H9 (cell line): ENCODE data around the gene LGALS4. TPM values are rescaled to one million over a fixed set of nuclear protein-coding genes. Genes with fewer than 3 reads are reported as not detected.
A peak's percentile ranks its signal among the peaks of the same experiment; 100 is the strongest.

Experiments used
- DNase-seq: peaks from one replicate; pipeline ENCODE4 v3.0.0-alpha.2; 2017
- H2AFZ ChIP-seq: one replicate; pipeline ENCODE4 v1.6.1; 2013; ENCODE audit warnings: mild to moderate bottlenecking, low read length, control low read depth, moderate library complexity
- H2AK5ac ChIP-seq: 2 replicates; pipeline ENCODE4 v1.6.1; 2013; ENCODE audit warnings: low read length, control low read depth, mixed read lengths; ENCODE audit not compliant: insufficient read length
- H2BK120ac ChIP-seq: one replicate; pipeline ENCODE4 v1.6.1; 2013; ENCODE audit warnings: low read depth, mild to moderate bottlenecking, low read length, control low read depth, inconsistent platforms; ENCODE audit not compliant: poor library complexity, severe bottlenecking
- H2BK12ac ChIP-seq: 2 replicates; pipeline ENCODE4 v1.6.1; 2013; ENCODE audit warnings: low read length, control low read depth, mixed read lengths, low read depth; ENCODE audit not compliant: insufficient read length
- H2BK15ac ChIP-seq: 2 replicates; pipeline ENCODE4 v1.6.1; 2013; ENCODE audit warnings: low read depth, low read length, control low read depth
- H2BK20ac ChIP-seq: one replicate; pipeline ENCODE4 v1.6.1; 2013; ENCODE audit warnings: low read depth, mild to moderate bottlenecking, low read length, control low read depth, inconsistent platforms; ENCODE audit not compliant: poor library complexity, severe bottlenecking
- H2BK5ac ChIP-seq: 2 replicates; pipeline ENCODE4 v1.6.1; 2013; ENCODE audit warnings: low read length, control low read depth, mixed read lengths; ENCODE audit not compliant: insufficient read length
- H3K14ac ChIP-seq: 2 replicates; pipeline ENCODE4 v1.6.1; 2013; ENCODE audit warnings: low read length, control low read depth; ENCODE audit not compliant: insufficient read depth
- H3K18ac ChIP-seq: 2 replicates; pipeline ENCODE4 v1.6.1; 2013; ENCODE audit warnings: low read depth, mild to moderate bottlenecking, mixed read lengths, low read length, control low read depth; ENCODE audit not compliant: insufficient read length
- H3K23ac ChIP-seq: 2 replicates; pipeline ENCODE4 v1.6.1; 2013; ENCODE audit warnings: low read length, control low read depth, mixed read lengths, low read depth; ENCODE audit not compliant: insufficient read length
- H3K23me2 ChIP-seq: 2 replicates; pipeline ENCODE4 v1.6.1; 2013; ENCODE audit warnings: low read depth, mild to moderate bottlenecking, mixed read lengths, low read length, control low read depth; ENCODE audit not compliant: insufficient read length, poor library complexity, severe bottlenecking
- H3K27ac ChIP-seq: 2 replicates; pipeline ENCODE4 v1.5.1; 2013; ENCODE audit warnings: low read length, control low read depth, mixed read lengths, low read depth; ENCODE audit not compliant: insufficient read length
- H3K27me3 ChIP-seq: 2 replicates; pipeline ENCODE4 v1.6.1; 2013; ENCODE audit warnings: low read length, control low read depth, inconsistent platforms; ENCODE audit not compliant: insufficient read depth
- H3K4ac ChIP-seq: 2 replicates; pipeline ENCODE4 v1.6.1; 2013; ENCODE audit warnings: low read depth, mild to moderate bottlenecking, control low read depth, inconsistent platforms, low read length, moderate library complexity
- H3K4me1 ChIP-seq: 2 replicates; pipeline ENCODE4 v1.6.1; 2013; ENCODE audit warnings: low read length, control low read depth, inconsistent platforms; ENCODE audit not compliant: insufficient read depth
- H3K4me2 ChIP-seq: 2 replicates; pipeline ENCODE4 v1.6.1; 2013; ENCODE audit warnings: low read length, control low read depth, mixed read lengths; ENCODE audit not compliant: insufficient read length, insufficient read depth
- H3K56ac ChIP-seq: 2 replicates; pipeline ENCODE4 v1.6.1; 2013; ENCODE audit warnings: low read depth, mild to moderate bottlenecking, mixed read lengths, low read length, control low read depth; ENCODE audit not compliant: insufficient read length
- H3K79me1 ChIP-seq: 2 replicates; pipeline ENCODE4 v1.6.1; 2013; ENCODE audit warnings: low read depth, mild to moderate bottlenecking, moderate library complexity, low read length, control low read depth, inconsistent platforms; ENCODE audit not compliant: insufficient read depth, poor library complexity, severe bottlenecking
- H3K79me2 ChIP-seq: 2 replicates; pipeline ENCODE4 v1.6.1; 2013; ENCODE audit warnings: low read length, control low read depth, inconsistent platforms; ENCODE audit not compliant: insufficient read depth
- H3K9ac ChIP-seq: 2 replicates; pipeline ENCODE4 v1.6.1; 2013; ENCODE audit warnings: low read length, control low read depth, mixed read lengths; ENCODE audit not compliant: insufficient read length; ENCODE audit errors: extremely low read depth
- H3K9me3 ChIP-seq: one replicate; pipeline ENCODE4 v1.6.1; 2013; ENCODE audit warnings: low read depth, low read length, inconsistent platforms; ENCODE audit not compliant: control insufficient read depth
- H3T11ph ChIP-seq: one replicate; pipeline ENCODE4 v1.6.1; 2013; ENCODE audit warnings: mild to moderate bottlenecking, low read length, control low read depth, inconsistent platforms
- H4K20me1 ChIP-seq: one replicate; pipeline ENCODE4 v1.6.1; 2013; ENCODE audit not compliant: control insufficient read depth, insufficient read length, insufficient read depth
- H4K5ac ChIP-seq: 2 replicates; pipeline ENCODE4 v1.6.1; 2013; ENCODE audit warnings: low read depth, mild to moderate bottlenecking, mixed read lengths, low read length, control low read depth; ENCODE audit not compliant: insufficient read length
- H4K8ac ChIP-seq: replicated peaks from 2 replicates; pipeline ENCODE4 v1.6.1; 2013; ENCODE audit warnings: low read length, control low read depth, mixed read lengths, low read depth; ENCODE audit not compliant: insufficient read length
- H4K91ac ChIP-seq: 2 replicates; pipeline ENCODE4 v1.6.1; 2013; ENCODE audit warnings: low read depth, mild to moderate bottlenecking, moderate library complexity, mixed read lengths, low read length, control low read depth; ENCODE audit not compliant: insufficient read length
- H3K27ac Mint-ChIP-seq, 3 experiments: 2 replicates in 2 of 3; 3 replicates in 1 of 3; pipeline ENCODE4 v1.8.0; 2020 to 2021; ENCODE audit warnings: mixed read lengths in 3 of 3, mild to moderate bottlenecking in 1 of 3, moderate library complexity in 1 of 3
- H3K27me3 Mint-ChIP-seq: 2 replicates; pipeline ENCODE4 v1.8.0; 2021; ENCODE audit warnings: low read depth, mild to moderate bottlenecking, moderate library complexity, mixed read lengths
- H3K36me3 Mint-ChIP-seq, 3 experiments: 2 replicates in 2 of 3; 3 replicates in 1 of 3; pipeline ENCODE4 v1.8.0; 2020 to 2021; ENCODE audit warnings: low read depth in 3 of 3, mixed read lengths in 3 of 3; ENCODE audit not compliant: insufficient read depth in 1 of 3
- H3K4me1 Mint-ChIP-seq, 2 experiments: 2 replicates each; pipeline ENCODE4 v1.8.0; 2020; ENCODE audit warnings: mixed read lengths in 2 of 2
- H3K4me3 Mint-ChIP-seq, 2 experiments: 2 replicates in 1 of 2; 3 replicates in 1 of 2; pipeline ENCODE4 v1.8.0; 2020 to 2021; ENCODE audit warnings: mild to moderate bottlenecking in 2 of 2, mixed read lengths in 2 of 2, moderate library complexity in 1 of 2
- H3K9me3 Mint-ChIP-seq, 2 experiments: 2 replicates in 1 of 2; 3 replicates in 1 of 2; pipeline ENCODE4 v1.8.0; 2020; ENCODE audit warnings: mild to moderate bottlenecking in 2 of 2, mixed read lengths in 2 of 2, moderate library complexity in 1 of 2
- WGBS: extraction: QIAGEN DNeasy Blood & Tissue Kit; methylation state at CpG from one replicate; pipeline ENCODE4 v1.1.7; 2013; ENCODE audit warnings: missing lambda C conversion rate, low lambda C conversion rate, mixed read lengths; ENCODE audit not compliant: insufficient read length; ENCODE audit errors: extremely low coverage; 5-methylcytosine and 5-hydroxymethylcytosine counted together
- total RNA-seq: library from RNA; stranded (reverse); gene quantifications from 2 replicates; pipeline ENCODE4 v1.2.1, GENCODE V29; 2021
- TF ChIP-seq, protein P1 (sequence below): fragments of 200-600 bp; sonication (generic); conservative IDR thresholded peaks from 3 replicates; pipeline ENCODE4 v1.8.0; 2021; ENCODE audit warnings: antibody characterized with exemption, mild to moderate bottlenecking

The LGALS4 gene
- total RNA-seq, 1 experiment from 2014 or later, result 0.68 TPM

- Mint-ChIP-seq H3K27me3 (no peaks in the 10 kb centered on the region), H3K4me1 (peaks cover 2 to 4% of the 10 kb centered on the region in 2 experiments), H3K9me3 (no peaks in the 10 kb centered on the region; a peak in 1 of 5 replicates), H3K4me3 (no peak overlapping the region), H3K27ac (peak overlapping the region in 2 of 3 experiments; percentile 39 to 92; a peak in 3 of 7 replicates), H3K36me3 (peaks cover 57 to 79% (median 63%) of the 10 kb centered on the region in 3 experiments)
- Histone ChIP-seq H4K8ac (no peak overlapping the region), H3K4me2 (no peak overlapping the region), H3K9me3 (no peaks in the 10 kb centered on the region), H2BK5ac (no peak overlapping the region), H3T11ph (no peak overlapping the region), H3K23me2 (no peaks in the 10 kb centered on the region), H3K4me1 (peaks cover 2% of the 10 kb centered on the region; the same call in 1 of the 2 replicates), H2BK12ac (no peak overlapping the region), H2BK20ac (no peak overlapping the region), H3K18ac (no peak overlapping the region), H3K14ac (no peak overlapping the region), H3K9ac (no peak overlapping the region), H3K4ac (no peak overlapping the region), H3K27me3 (no peaks in the 10 kb centered on the region), H3K79me2 (no peaks in the 10 kb centered on the region), H2BK120ac (no peak overlapping the region), H3K27ac (no peak overlapping the region), H4K91ac (no peak overlapping the region), H4K20me1 (no peaks in the 10 kb centered on the region), H3K79me1 (no peaks in the 10 kb centered on the region), H4K5ac (no peak overlapping the region), H2BK15ac (no peak overlapping the region), H2AK5ac (no peak overlapping the region), H3K23ac (no peak overlapping the region), H3K56ac (no peak overlapping the region), H2AFZ (no peak overlapping the region)
- TF ChIP-seq, protein P1, sequence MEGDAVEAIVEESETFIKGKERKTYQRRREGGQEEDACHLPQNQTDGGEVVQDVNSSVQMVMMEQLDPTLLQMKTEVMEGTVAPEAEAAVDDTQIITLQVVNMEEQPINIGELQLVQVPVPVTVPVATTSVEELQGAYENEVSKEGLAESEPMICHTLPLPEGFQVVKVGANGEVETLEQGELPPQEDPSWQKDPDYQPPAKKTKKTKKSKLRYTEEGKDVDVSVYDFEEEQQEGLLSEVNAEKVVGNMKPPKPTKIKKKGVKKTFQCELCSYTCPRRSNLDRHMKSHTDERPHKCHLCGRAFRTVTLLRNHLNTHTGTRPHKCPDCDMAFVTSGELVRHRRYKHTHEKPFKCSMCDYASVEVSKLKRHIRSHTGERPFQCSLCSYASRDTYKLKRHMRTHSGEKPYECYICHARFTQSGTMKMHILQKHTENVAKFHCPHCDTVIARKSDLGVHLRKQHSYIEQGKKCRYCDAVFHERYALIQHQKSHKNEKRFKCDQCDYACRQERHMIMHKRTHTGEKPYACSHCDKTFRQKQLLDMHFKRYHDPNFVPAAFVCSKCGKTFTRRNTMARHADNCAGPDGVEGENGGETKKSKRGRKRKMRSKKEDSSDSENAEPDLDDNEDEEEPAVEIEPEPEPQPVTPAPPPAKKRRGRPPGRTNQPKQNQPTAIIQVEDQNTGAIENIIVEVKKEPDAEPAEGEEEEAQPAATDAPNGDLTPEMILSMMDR, result no peak
- WGBS, result no CpG with 5 or more reads among the region's 6 CpGs
- no peak for DNase-seq
Measured at GRCh38 chr19:38836983-38837626, 24.4 kb upstream of the LGALS4 start.
